Stimulated activated CD8-positive, alpha-beta memory T cell treated with anti-CD3 and anti-CD28 coated beads, Interleukin-15, amount 100 ng/mL, for 4 hours (primary cell): ENCODE results near the gene ROR2.

ENCODE experiments used
- DNase-seq, 2 donors: peaks; one replicate each; pipeline ENCODE4 v3.0.0-alpha.2; 2020; ENCODE audit warnings: low read depth in 2 of 2

ROR2 gene

DNA sequence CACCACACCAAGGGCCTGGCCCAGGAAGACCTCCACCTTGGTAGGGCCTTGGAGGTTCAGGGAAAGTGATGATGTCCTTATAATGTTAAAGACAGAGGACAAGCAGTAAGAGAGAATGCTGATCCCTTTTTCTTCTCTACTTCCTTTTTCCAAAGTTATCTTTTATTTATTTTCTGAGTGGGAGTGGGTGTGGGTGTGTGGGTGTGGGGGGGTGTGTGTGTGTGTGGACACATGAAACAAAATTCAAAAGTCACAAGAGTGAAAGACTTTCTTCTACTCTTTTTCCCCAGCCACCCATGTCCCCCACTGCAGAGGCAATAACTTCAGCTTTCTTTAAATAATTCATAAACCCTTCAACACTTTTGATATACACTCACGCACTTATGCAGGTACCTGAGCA, 70.8 kb downstream of the ROR2 start:
- DNase-seq, result no peak

DNA sequence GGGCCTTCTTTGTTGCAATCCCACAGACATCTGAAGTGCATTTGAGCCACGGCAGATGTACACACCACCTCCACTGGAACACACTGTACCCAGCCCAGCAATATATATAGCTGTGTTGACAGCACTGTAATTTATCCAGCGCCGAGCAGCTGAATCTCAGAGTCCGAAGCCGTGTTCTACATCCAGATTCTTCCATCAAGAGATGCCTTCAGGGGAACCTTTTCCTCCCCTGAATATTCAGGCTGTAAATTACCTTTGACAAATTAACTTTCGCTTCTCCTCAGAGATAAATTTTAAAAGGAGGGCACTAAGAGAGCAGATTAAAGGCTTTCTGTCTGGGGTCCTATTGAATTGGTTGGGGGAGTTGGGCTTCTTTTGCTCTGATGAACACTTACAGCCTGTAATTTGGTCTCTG, 76.4 kb downstream of the ROR2 start:
- no peak for DNase-seq

DNA sequence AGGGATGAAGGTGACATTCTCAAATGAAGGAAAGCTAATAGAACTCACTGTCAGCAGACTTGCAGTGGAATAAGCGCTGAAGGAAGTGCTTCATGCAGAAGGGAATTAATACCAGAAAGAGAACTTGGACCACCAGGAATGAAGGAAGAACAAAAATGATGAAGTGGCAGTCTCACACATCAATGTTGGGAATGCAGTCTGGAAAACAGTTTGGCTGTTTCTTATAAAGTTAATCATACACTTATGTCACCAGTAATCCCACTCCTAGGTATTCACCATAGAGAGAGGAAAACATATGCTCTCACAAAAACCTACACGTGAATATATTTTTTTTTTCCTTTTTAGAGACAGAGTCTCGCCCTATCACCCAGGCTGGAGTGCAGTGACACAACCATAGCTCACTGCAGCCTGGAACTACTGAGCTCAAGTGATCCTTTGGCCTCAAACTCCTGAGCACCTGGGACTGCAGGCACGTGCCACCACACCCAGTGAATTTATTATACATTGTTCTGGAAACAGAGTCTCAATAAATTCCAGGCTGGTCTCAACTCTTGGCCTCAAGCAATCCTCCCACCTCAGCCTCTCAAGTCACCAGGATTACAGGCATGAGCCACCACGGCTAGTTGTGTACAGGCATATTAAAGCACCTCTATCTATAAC, 81.2 kb downstream of the ROR2 start:
- DNase-seq, result no peak

DNA sequence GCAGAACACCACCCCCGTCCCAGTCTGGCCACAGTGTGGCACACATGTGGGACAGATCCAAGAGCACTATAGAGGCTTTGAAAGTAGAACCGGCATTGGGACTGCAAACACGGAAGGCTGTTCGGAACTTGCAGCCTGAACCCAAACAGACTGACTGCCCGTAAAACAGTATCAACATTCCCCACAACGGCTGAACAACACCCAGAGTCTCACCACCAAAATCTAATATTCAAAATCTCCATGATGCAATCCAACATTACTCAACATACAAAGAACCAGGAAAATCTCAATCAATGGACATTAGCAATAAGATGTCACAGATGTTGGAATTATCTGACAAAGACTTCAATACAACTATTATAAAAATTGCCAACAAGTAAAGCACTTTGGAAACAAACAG, 82.3 kb downstream of the ROR2 start:
- no peak for DNase-seq

DNA sequence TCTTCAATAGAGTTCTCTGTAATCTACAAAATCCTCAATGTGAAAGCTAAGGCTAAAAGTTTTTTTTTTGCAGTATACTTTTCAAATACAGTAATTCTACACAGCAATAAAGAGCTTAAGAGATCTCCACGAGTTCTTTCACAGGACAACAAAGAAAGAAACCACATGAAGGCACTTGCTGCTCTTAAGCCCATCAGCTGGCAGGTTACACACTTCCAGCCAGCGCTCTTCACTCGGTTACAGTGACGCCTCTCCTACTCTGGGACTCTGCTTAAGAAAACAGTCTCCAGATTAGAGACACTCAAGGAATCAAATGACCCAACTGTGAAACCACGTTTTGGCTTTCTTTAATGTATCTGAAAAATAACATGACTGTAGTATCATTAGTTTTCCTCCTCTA, 85.0 kb downstream of the ROR2 start:
- no peak for DNase-seq

DNA sequence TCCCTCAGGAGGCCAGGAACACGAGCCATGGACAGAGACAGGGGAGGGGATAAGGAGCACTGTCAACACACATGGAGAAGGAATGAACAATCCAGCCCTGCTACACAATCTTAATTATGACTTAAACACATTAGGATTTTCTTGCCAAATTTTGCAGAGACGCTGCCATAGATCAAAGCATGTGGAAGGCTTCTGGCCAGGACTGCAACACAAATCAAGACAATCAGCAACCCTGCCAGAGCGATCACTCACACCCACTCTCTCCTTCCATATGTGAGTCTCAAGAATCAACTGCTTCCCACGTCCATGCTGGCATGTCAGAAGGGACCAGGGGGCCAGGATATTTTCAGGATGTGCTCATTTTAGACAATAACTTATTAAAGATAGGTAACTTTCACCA, 85.6 kb downstream of the ROR2 start:
- DNase-seq, result no peak

DNA sequence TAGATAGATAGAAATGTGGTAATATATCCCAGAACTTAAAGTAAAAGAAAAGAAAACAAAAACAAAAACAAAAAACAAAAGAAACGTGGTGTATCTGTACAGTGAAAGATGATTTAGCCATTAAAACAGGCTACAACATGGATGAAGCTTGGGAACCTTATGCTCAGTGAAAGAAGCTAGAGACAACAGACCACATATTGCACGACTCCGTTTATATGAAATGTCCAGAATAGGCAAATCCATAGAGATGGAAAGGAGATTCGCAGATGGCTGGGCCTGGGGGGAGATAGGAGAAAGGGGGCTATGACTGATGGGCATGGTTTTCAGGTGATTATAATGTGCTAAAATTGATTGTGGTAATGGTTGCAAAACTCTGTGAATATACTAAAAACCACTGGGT, 86.6 kb downstream of the ROR2 start:
- no peak for DNase-seq

GRCh38 chr9:91858213-91859030, 91.6 kb downstream of the ROR2 start:
- no peak for DNase-seq

DNA sequence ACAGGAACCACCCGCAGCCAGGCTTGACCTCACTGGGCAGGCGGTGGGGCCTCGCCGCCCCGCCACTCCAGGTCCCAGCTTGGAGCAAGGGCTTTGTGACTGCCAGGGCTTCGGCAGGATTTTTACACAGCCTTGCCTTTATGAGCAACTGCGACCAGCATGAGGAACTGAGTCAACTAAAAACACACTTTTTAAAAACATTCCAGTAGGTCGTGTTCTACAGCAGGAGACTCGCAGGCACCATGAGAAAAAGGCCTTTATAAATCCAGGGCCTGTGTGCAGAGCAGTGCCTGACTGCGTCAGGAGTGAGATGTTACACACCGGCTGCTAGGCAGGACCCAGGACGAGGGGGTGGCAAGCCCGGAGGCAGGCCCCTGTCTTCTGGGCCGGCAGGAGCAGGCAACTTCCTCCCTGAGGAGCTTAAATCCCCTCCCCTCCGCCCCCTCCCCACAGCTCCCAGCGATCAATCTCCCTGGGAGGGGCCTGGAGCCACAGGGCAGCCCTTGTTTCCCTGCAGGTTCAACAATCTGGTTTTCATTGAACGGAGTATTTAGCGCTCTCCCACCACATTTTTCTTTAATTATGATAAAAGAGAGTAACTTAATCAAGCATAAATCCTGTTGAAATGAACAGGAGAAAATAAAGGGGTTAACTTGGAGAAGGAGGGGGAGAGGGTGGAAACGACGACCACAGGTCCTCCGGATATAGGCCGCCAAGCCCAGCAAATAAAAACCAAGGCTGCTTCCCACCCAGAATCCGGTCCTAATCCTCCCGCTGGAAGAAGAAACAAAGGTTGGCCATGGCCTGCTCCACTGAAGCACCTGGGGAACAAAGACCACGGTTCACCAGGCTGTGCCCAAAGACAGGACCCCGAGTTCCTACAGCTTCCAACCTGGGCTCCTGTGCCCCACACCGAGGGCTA, 92.5 kb downstream of the ROR2 start:
- DNase-seq, result no peak

DNA sequence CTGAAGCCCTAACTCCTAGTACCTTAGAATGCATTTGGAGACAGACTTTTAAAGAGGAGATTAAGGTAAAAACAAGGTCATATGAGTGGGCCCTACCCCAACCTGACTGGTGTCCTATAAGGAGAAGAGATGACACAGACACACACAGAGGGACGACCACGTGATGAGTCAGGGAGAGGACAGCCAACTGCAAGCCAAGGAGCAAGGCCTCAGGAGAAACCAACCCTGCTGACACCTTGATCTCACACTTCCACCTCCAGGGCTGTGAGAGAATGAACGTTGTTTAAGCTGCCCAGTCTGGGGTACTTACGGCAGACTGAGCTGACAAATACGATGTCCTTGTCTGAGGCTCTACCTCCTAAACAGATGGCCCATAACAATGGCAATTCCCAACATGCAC, 93.6 kb downstream of the ROR2 start:
- DNase-seq, result no peak

- DNase-seq, result no peak
These were observed 94.8 kb downstream of the ROR2 start for GRCh38 chr9:91855196-91855595.

- no peak for DNase-seq
These were observed 97.2 kb downstream of the ROR2 start for GRCh38 chr9:91852801-91853347.

GRCh38 chr9:91849694-91850093, 100.3 kb downstream of the ROR2 start:
- DNase-seq, result no peak

- DNase-seq, result no peak
These were observed 101.9 kb downstream of the ROR2 start for GRCh38 chr9:91848146-91848545.

DNA sequence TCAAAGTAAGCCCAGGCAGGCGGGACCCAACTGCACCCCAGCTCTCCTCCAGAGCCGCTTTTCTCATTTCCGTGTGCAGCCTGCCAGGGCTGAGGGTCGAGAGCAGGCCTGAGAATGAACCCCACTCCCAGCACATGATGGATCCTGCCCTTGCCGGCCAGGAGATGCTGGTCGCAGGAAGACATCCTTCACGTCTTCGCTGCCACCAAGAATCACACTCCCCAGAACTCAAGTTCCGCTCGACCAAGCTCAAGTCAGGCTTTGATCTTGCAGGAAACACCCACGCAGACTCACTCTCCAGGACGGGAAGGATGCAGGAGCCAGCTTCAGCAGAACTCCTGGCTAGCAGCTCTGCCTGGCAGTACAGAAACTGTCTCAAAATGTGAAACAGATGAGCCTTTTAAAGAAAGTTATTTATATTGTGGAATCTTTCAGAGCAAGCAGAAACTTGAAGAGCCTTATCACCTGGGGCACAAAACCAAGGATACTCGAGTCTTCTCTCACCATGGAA, 102.4 kb downstream of the ROR2 start:
- no peak for DNase-seq

DNA sequence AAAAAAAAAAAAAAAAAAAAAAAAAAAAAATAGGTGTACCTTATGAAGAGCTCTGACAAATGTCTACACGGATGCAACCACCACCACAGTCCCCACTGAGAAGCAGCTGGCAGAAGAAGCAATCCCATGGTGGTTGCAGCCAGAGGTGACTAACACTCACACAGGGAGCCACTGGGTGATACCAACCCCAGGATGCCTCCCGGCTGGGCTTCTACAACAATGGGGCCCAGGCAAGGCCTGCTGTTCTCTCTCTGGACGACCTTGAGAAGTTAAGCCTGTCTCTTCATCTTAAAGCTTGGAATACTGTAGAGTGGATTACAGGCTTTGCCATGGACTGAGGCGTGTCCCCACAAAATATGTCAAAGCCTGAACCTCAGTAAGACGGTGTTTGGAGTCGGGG, 104.1 kb downstream of the ROR2 start:
- DNase-seq, result no peak

- no peak for DNase-seq
These were observed 105.2 kb downstream of the ROR2 start for GRCh38 chr9:91844701-91845291.

DNA sequence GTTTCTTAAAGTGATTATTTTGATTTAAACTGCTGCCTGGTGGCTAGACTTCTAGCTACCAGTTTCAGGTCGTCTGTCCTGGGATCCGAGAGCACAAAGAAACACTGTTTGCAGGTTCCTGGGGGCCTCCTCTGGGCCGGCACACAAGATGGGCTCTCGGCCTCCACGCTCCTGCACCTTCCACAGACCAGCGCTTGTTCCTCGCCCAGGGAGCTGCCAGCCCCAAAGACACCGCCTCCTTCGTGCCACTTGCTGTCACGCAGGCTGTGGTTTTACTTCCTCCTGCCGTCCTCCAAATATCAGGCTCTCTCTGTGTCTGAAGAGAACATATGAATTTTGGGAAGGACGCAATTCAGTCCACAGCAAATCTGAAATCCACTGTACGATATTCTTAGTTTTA, 105.8 kb downstream of the ROR2 start:
- no peak for DNase-seq

GRCh38 chr9:91843623-91844148, 106.3 kb downstream of the ROR2 start:
- no peak for DNase-seq

DNA sequence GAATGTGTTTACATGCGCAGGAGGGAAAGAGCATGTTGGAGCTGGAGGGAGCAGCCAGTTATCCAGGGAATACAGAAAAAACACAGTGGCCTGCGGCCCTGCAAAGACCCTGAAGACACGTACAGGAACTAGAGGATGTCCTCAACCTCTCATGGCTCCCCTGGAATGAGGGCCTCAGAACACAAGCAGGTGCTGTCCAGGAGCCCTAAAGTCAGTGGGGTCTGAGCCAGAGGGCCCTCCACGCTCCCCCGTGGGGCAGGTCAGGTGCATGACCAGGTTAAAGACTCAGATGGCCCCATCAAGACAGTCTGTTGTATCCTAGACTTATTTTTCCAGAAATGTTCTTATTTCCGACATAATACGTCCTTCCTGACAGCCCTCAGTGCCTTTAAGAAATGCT, 106.9 kb downstream of the ROR2 start:
- no peak for DNase-seq

- no peak for DNase-seq
These were observed 107.5 kb downstream of the ROR2 start for GRCh38 chr9:91842358-91843049.
